GM13977 (cell line): ENCODE results near the gene NIPAL1.
A peak's percentile ranks its signal among the peaks of the same experiment; 100 is the strongest.
"Not testable (repeated sequence)": the region's sequence is repeated elsewhere in the genome, so short reads cannot be mapped to it uniquely, and the experiment has no call there.

Experiments used
- DNase-seq: peaks from one replicate; pipeline ENCODE4 v3.0.0; 2012; ENCODE audit warnings: low spot score
- in situ Hi-C: fragments of 300-500 bp; cut with MboI; formaldehyde crosslinking; loops from one replicate; pipeline ENCODE4 v1.12.0; 2022; ENCODE audit warnings: low sequenced_read_pairs, low pct_unique_long_range_greater_than_20kb, mixed read lengths, inconsistent platforms; ENCODE audit not compliant: unreplicated experiment
- TF ChIP-seq, protein P1 (sequence below): IDR thresholded peaks from 2 replicates; pipeline ENCODE4 v1.5.1; 2012; ENCODE audit warnings: mild to moderate bottlenecking, control low read depth; ENCODE audit not compliant: insufficient read depth; ENCODE audit errors: extremely low read depth, missing control alignments

The NIPAL1 gene

DNA sequence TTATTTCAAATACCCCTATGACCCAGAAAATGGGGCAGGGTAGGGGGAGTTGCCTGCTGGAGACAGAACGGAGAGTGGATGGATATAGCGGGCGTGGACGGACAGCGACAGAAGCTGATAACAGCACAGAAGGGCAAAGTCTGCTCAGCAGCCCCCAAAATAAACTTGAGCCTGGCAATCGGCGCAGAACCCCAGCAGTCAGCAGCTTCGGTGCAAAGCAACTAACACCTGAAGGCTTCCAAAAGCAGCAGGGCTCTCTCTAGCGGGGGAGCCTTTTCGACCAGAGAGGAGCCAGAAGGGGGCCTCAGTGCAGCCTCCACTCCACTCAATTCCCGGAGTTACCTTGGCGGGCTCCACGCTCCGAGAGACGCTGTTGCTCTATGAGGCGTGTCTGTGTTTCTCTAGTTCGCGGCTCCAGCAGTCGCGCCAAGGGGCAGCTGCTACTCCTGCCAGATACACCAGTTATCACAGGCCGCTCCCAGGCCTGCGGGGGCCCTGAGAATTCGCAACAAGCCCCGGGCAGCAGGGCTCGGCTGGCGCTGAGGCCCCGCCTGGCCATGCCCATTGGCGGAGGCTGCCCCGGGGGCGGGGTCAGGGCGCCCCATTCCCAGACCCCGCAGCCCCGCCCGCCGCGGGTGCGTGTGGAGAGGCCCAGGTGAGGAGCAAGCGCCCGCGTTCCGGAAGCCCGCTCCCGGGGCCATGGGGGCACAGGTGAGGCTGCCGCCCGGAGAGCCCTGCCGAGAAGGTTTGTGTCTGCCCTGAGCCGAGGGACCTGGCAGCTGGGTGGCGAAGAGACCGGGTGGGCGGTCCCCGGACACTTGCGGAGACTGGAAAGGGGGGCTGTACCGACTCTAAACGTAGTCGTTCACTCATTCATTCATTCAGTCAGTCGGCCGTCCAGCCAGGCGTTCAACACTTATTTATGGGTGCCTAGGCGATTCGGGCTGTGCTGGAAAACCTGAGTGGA is at the start of gene NIPAL1, which contains the start of gene CNGA1:
Gene NIPAL1 (plus strand): TSS at position 632 of the 967 bp plus-strand sequence. CDS start 68 bp downstream, at position 700.
Gene CNGA1 (minus strand): TSS at position 541 of the 967 bp plus-strand sequence. CDS start 63,992 bp downstream, outside the sequence.
- DNase-seq: peak; percentile 87
- in situ Hi-C loops: loop anchor here (10.0 kb wide), 1 partner anchor 68 kb away; no protein-coding TSS in a partner anchor
- TF ChIP-seq, protein P1, sequence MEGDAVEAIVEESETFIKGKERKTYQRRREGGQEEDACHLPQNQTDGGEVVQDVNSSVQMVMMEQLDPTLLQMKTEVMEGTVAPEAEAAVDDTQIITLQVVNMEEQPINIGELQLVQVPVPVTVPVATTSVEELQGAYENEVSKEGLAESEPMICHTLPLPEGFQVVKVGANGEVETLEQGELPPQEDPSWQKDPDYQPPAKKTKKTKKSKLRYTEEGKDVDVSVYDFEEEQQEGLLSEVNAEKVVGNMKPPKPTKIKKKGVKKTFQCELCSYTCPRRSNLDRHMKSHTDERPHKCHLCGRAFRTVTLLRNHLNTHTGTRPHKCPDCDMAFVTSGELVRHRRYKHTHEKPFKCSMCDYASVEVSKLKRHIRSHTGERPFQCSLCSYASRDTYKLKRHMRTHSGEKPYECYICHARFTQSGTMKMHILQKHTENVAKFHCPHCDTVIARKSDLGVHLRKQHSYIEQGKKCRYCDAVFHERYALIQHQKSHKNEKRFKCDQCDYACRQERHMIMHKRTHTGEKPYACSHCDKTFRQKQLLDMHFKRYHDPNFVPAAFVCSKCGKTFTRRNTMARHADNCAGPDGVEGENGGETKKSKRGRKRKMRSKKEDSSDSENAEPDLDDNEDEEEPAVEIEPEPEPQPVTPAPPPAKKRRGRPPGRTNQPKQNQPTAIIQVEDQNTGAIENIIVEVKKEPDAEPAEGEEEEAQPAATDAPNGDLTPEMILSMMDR: peak; percentile 66

DNA sequence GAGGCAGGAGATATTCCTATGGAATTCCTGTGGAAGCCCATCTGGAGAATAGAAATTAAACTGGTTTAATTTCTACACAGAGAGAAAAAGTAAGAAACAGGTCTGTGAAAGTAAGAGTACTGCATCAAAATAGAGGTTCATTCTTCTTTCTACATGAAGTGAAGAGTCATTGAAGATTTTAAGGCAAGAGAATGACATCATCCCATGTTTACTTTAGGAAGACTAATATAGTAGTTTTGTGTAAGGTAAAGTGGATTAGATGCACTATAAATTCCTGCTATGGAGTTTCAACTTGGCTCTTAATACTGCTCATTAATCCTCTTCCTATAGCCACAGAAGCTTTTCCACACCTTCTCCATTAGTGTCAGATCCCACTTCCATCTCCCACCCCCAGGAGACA is 47.7 kb upstream of the NIPAL1 start:
- DNase-seq: no peak
- TF ChIP-seq, protein P1: no peak
- in situ Hi-C loops: no loop called here

DNA sequence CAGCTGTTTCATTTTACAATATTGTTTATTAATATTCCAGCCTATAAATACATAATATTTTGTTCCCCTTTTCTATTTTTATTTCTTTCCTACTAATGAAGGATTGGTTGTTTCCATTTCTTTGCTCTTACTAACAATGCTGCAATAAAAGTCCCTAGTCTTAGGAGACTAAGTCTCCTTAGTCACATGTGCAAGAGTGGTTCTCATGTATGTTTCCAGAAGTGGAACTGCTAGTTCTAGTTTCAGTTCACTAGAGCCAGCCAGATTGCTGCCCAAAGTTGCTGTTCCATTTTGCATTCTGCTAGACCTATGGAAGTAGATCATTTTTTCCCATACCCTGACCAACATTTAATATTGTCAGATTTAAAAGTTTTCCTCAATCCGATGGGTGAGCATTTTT is 44.4 kb upstream of the NIPAL1 start:
- TF ChIP-seq, protein P1: no peak

DNA sequence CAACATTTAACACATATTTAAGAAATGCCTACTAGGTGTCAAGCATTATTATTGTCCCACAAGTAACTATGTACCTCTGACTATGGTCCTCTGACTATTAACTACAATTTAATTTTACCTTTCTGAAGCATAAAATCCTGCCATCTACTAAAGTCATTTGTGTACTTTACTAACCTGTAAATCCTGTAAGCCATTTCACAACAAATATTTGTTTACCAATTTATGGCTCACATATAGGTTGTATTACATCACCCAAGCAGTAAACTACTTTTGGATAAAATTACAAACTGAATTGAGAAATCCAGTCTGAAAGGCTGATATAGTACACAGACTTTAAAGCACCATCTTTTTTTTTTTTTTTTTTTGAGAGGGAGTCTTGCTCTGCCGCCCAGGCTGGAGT is 43.9 kb upstream of the NIPAL1 start:
- in situ Hi-C loops: no loop called here
- no peak for DNase-seq
- TF ChIP-seq, protein P1: no peak

More for the DNA sequence above, 44.4 kb upstream of the NIPAL1 start:
- peak; percentile 27 for DNase-seq
- in situ Hi-C loops: no loop called here

DNA sequence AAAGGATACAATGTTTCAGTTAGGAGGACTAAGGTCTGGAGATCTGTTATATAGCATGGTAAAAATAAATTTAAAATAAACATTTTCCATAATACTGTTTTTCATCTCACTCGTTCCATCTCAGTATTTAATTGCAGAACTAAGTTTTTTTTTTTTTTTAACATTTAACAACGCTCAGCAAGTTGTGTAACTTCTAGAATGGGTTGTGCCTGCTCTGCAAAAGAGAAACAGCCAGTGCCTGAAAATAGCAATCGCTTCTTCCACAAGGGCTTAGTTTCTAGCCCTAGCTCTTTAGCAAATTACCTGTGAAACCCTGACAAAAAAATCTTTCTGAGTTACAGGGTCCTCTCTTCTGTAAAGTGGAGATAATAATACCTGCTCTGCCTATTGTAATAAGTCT is 42.0 kb upstream of the NIPAL1 start:
- in situ Hi-C loops: no loop called here
- DNase-seq: no peak
- TF ChIP-seq, protein P1: no peak

DNA sequence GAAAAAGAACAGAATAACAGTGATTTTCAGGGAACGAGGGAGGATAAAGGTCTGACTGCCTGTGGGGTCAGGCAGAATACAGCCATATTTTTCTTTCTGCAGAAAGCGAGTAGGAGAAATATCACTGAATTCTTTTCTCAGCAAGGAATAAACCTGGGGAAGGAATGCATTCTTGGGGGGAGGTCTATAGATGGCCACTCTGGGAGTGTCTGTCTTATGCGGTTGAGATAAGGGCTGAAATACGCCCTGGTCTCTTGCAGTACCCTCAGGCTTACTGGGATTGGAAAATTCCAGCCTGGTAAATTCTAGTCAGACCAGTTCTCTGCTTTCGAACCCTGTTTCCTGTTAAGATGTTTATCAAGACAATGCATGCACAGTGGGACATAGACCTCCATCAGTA is 26.4 kb upstream of the NIPAL1 start:
- DNase-seq: no peak
- in situ Hi-C loops: no loop called here
- TF ChIP-seq, protein P1: no peak

DNA sequence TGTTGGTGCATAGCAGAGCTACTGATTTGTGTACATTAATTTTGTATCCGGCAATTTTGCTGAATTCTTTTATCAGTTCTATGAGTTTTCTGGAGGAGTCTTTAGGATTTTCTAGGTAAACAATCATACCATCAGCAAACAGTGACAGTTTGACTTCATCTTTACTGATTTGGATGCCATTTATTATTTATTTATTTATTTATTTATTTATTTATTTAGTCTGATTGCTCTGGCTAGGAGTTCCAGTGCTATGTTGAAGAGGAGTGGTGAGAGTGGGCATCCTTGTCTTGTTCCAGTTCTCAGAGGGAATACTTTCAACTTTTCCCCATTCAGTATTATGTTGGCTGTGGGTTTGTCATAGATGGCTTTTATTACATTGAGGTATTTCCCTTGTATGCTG is 24.1 kb upstream of the NIPAL1 start:
- in situ Hi-C loops, DNase-seq: not testable (repeated sequence)
